ENCODE results near the gene ACTMAP. TPM values are rescaled to one million over a fixed set of nuclear protein-coding genes. Genes with fewer than 3 reads are reported as not detected.

Gene ACTMAP
- total RNA-seq, 1 donor from 2014 or later = 20.7 TPM

GRCh38 chr19:40763963-40764362, 13.7 kb upstream of the ACTMAP start:
- peaks cover 17% of the 10 kb centered on the region for H3K36me3 Mint-ChIP-seq (ENCODE audit: unreplicated experiment)
- H3K27ac Mint-ChIP-seq (ENCODE audit: unreplicated experiment) = peak overlapping the region; percentile 36

GRCh38 chr19:40763526-40763925, 13.2 kb upstream of the ACTMAP start:
- H3K9me3 Mint-ChIP-seq (ENCODE audit: unreplicated experiment) = peaks cover 3% of the 10 kb centered on the region
- no peak for TF ChIP-seq CTCF (IDR thresholded peaks at IDR 0.05; ENCODE audit: partially characterized antibody, unreplicated experiment)
- no peak overlapping the region for H3K4me3 Mint-ChIP-seq (ENCODE audit: unreplicated experiment)
- H3K27ac Mint-ChIP-seq (ENCODE audit: unreplicated experiment) = no peak overlapping the region
- peaks cover 2% of the 10 kb centered on the region for H3K4me1 Mint-ChIP-seq (ENCODE audit: low read depth, unreplicated experiment)
- DNase-seq = no peak
- peaks cover 5% of the 10 kb centered on the region for H3K27me3 Mint-ChIP-seq (ENCODE audit: unreplicated experiment)
- peaks cover 17% of the 10 kb centered on the region for H3K36me3 Mint-ChIP-seq (ENCODE audit: unreplicated experiment)

More at GRCh38 chr19:40763963-40764362, 13.7 kb upstream of the ACTMAP start:
- Mint-ChIP-seq H3K9me3 (ENCODE audit: unreplicated experiment) (peaks cover 3% of the 10 kb centered on the region), H3K27me3 (ENCODE audit: unreplicated experiment) (peaks cover 5% of the 10 kb centered on the region), H3K4me3 (ENCODE audit: unreplicated experiment) (peak overlapping the region; percentile 31), H3K4me1 (ENCODE audit: low read depth, unreplicated experiment) (peaks cover 2% of the 10 kb centered on the region)
- no peak for DNase-seq
- TF ChIP-seq CTCF (IDR thresholded peaks at IDR 0.05; ENCODE audit: partially characterized antibody, unreplicated experiment) = no peak

- Mint-ChIP-seq H3K27ac (ENCODE audit: unreplicated experiment) (no peak overlapping the region), H3K9me3 (ENCODE audit: unreplicated experiment) (peaks cover 3% of the 10 kb centered on the region), H3K27me3 (ENCODE audit: unreplicated experiment) (peaks cover 5% of the 10 kb centered on the region), H3K4me3 (ENCODE audit: unreplicated experiment) (no peak overlapping the region), H3K4me1 (ENCODE audit: low read depth, unreplicated experiment) (peaks cover 2% of the 10 kb centered on the region), H3K36me3 (ENCODE audit: unreplicated experiment) (peaks cover 17% of the 10 kb centered on the region)
- no peak for TF ChIP-seq CTCF (IDR thresholded peaks at IDR 0.05; ENCODE audit: partially characterized antibody, unreplicated experiment)
- DNase-seq = no peak
Measured at GRCh38 chr19:40762754-40763470, 12.6 kb upstream of the ACTMAP start.

GRCh38 chr19:40759352-40759751, 9.1 kb upstream of the ACTMAP start:
- Mint-ChIP-seq H3K36me3 (ENCODE audit: unreplicated experiment) (peaks cover 16% of the 10 kb centered on the region), H3K4me3 (ENCODE audit: unreplicated experiment) (no peak overlapping the region), H3K9me3 (ENCODE audit: unreplicated experiment) (peaks cover 8% of the 10 kb centered on the region), H3K27me3 (ENCODE audit: unreplicated experiment) (peaks cover 5% of the 10 kb centered on the region), H3K4me1 (ENCODE audit: low read depth, unreplicated experiment) (peaks cover 5% of the 10 kb centered on the region), H3K27ac (ENCODE audit: unreplicated experiment) (no peak overlapping the region)
- DNase-seq = no peak
- no peak for TF ChIP-seq CTCF (IDR thresholded peaks at IDR 0.05; ENCODE audit: partially characterized antibody, unreplicated experiment)

GRCh38 chr19:40758491-40758890, 8.2 kb upstream of the ACTMAP start:
- peaks cover 2% of the 10 kb centered on the region for H3K27me3 Mint-ChIP-seq (ENCODE audit: unreplicated experiment)
- H3K9me3 Mint-ChIP-seq (ENCODE audit: unreplicated experiment) = peaks cover 8% of the 10 kb centered on the region
- no peak overlapping the region for H3K27ac Mint-ChIP-seq (ENCODE audit: unreplicated experiment)
- peaks cover 9% of the 10 kb centered on the region for H3K36me3 Mint-ChIP-seq (ENCODE audit: unreplicated experiment)
- no peak for TF ChIP-seq CTCF (IDR thresholded peaks at IDR 0.05; ENCODE audit: partially characterized antibody, unreplicated experiment)
- peaks cover 8% of the 10 kb centered on the region for H3K4me1 Mint-ChIP-seq (ENCODE audit: low read depth, unreplicated experiment)
- DNase-seq = no peak
- no peak overlapping the region for H3K4me3 Mint-ChIP-seq (ENCODE audit: unreplicated experiment)

Data from glutamatergic neuron (in vitro differentiated cells).